8988T (cell line): ENCODE measurements around the gene COX6B2.
A peak's percentile ranks its signal among the peaks of the same experiment; 100 is the strongest.

ENCODE experiments used
- DNase-seq: peaks from one replicate; pipeline ENCODE4 v3.0.0; 2011

Gene COX6B2

DNA sequence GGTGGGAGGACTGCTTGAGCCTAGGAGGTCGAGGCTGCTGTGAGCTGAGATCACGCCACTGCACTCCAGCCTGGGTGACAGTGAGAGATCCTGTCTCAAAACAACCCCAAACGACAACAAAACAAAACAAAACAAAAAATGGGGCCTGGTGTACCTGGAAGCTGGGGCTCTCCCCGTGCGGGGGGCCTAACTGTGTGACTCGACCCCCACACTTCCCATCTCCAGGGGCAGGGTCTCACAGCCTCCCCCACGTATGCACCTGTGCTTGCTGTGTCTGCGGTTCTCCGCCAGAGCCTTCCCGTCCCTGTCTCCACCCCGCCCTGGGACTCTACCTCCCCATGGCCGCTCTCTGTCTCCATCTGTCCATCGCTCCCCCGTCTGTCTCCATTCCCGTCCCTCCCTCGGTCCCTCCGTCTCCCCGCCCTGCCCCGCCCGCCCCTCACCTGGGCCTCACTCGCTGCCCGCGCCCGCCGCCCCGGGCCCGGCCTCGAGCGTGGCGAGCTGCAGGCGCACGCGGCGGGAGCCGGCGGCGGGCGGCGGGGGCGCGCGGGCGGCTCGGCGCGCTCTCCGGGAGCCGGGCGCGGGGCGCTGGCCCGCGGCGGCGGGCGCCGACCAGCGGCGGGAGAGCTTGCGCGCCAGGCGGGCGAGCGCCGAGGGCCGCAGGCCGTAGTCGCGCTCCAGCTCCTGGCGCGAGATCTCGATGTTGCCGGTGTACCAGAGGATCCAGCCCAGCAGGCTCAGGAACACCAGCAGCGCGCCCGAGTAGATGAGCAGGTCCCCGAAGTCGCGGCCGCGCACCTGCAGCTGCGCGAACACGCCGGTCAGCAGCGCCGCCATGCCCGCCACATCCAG is 29.0 kb upstream of the COX6B2 start:
- DNase-seq: peak; percentile 86

DNA sequence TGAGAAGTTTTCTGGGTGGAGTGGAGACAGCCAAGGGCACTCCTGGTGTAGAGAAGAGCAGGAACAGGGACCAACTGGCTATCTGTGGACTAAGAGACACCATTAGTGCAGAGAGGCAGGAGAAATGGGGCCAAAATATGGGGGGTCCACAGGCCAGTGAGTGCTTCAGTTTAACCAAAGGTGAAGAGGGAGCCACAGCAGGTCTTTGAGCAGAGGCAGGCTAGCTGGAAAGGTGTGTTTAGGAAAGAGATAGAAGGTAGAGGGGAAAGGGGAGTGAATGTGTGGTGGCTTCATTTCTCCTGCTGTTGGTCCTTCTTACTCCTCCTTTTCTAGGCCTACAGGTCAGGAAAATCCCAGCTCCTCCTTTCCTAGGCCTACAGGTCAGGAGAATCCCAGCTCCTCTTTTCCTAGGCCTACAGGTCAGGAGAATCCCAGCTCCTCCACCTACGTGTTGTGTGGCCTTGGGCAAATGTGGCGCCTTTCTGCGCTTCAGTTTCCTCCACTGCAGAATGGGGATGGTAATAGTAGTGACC is 28.1 kb upstream of the COX6B2 start:
- no peak for DNase-seq

DNA sequence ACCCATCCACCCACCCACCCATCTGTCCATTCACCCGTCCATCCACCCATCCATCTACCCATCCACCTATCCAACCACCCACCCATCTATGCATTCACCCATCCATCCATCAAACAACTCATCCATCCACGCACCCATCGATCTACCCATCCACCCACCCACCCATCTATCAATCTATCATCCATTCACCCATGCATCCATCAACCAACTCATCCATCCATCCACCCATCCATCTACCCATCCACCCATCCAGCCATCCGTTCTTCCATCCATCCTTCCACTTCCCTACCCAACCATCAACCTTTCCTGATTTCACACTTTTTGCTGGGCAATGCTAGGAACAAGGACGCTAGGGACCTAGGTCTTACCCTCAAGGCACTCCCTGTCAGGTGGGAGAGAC is 27.5 kb upstream of the COX6B2 start:
- DNase-seq: no peak

DNA sequence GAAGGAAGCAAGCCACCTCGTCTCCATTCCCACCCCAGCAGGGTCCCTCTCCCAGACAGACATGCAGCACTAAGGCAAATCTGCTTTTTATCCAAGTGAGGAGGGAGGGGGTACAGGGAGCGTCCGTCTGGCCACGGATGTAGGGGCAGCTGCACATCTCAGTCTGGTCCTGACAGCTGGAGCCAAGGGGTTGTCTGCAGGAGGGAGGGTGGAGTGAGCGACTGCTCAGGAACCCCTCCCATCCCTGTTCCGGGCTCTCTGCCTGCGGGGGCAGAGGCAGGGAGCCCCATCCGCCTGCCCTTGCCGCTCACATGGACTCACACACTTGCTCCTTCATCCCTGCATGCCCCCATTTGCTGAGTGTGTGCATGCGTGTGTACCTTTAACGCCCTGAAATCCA is 24.7 kb upstream of the COX6B2 start:
- DNase-seq: no peak

DNA sequence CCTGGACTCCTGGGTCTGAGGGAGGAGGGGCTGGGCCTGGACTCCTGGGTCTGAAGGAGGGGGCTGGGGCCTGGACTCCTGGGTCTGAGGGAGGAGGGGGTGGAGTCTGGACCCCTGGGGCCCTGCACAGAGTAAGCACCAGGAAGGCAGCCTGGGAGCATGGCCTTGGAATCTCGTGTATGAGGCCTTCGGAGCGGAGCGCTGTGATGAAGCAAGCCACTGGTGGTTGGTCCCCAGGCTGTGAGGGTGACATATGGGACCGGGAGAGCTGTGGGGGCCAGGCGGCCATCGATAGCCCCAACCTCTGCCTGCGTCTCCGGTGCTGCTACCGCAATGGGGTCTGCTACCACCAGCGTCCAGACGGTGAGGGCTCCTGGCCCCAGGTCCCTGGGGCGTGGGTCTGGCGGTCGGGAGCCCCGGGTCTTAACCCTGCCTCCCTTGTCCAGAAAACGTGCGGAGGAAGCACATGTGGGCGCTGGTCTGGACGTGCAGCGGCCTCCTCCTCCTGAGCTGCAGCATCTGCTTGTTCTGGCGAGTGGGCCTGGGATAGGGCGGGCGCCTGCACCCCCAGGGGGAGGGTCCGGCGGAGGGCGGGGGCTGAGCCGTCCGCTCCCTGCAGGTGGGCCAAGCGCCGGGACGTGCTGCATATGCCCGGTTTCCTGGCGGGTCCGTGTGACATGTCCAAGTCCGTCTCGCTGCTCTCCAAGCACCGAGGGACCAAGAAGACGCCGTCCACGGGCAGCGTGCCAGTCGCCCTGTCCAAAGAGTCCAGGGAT is 23.0 kb upstream of the COX6B2 start:
- no peak for DNase-seq

DNA sequence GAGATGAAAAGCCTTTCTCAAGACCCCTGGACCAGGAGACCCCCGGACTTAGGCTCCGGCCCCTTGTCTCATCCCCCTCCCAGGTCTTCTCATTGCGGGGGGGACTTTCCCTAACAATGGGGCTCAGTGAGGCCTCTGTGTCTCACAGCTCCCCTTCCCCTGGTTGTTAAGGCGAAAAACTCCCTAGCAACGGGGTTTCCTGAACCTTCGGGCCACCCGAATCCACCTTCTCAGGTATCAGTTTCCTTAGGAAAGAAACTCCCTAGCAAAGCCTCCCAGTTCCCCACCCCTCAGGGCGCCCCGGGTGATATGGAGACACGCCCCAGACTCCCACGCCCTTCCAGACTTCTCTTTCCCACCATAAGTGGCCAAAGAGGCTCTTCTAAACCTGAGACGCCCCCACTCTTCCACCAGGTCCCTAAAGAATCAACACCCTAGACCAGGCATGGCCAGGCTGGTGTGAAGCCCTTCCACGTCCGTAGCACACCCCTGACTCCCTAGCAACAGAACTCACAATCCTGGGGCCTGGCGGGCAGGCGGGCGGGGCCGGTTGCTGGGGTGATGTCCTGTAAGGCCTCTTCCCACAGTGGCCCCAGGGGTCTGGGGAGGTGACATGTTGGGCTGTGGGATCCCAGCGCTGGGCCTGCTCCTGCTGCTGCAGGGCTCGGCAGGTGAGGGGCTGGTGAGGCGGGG is 21.9 kb upstream of the COX6B2 start, which contains the start of gene TMEM190:
Gene TMEM190 (plus strand): TSS at position 586 of the 693 bp plus-strand sequence. CDS start 28 bp downstream, at position 614.
- no peak for DNase-seq

DNA sequence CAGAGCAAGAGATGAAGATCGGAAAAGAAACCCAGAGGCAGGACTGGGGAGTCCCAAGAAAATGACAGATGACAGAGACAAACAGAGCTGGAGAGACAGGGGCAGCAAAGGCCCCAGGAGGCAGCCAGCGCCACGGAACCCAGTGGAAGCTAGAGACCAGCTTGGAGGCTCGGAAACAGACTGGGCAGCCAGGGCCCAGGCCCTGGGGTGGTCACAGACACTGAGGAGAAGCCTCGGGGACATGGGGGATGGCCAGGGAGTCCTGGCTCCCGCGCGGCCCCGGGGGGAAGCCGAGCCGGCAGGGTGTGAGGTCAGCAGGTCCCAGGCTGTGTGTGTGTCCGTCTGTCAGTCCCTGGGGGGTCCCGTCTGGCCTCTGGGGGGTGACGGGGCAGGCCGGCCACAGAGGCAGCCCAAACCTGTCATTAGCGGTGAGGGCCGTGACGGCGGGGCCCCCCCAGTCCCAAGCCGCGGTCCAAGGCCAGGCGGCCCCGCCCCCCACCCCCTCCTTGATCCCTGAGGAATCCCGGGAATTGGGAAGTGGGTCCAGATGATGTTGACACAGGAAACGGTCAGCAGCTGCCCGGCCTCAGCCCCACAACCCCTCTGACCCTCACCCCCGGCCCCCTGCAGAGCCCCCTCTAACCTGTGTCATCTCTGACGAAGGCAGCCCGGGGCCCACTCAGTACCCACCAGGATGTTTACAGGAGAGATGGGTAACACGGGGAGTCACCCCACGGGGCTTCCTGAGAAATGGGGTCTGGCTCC is 19.7 kb upstream of the COX6B2 start:
- DNase-seq: no peak

DNA sequence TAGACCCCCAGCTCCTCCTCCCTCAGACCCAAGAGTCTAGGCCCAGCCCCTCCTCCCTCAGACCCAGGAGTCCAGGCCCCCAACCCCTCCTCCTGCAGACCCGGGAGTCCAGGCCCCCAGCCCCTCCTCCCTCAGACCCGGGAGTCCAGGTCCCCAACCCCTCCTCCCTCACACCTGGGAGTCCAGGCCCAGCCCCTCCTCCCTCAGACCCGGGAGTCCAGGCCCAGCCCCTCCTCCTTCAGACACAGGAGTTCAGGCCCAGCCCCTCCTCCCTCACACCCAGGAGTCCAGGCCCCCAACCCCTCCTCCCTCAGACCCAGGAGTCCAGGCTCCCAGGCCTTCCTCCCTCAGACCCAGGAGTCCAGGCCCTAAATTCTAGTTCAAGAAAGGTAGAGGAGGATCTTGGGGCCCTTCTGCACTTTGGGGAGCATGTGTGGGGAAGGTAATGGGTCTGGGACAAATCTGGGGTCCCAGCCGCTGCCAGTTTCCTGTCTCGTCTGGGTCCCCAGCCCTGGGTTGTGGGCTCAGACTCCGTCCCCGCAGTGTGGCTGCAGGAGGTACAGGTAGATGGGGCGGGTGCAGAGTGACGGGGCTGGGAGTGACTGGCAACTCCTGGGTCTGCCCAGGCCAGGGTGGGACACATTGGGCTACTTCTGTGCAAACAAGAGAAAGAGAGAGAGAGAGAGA is 18.9 kb upstream of the COX6B2 start:
- DNase-seq: no peak

DNA sequence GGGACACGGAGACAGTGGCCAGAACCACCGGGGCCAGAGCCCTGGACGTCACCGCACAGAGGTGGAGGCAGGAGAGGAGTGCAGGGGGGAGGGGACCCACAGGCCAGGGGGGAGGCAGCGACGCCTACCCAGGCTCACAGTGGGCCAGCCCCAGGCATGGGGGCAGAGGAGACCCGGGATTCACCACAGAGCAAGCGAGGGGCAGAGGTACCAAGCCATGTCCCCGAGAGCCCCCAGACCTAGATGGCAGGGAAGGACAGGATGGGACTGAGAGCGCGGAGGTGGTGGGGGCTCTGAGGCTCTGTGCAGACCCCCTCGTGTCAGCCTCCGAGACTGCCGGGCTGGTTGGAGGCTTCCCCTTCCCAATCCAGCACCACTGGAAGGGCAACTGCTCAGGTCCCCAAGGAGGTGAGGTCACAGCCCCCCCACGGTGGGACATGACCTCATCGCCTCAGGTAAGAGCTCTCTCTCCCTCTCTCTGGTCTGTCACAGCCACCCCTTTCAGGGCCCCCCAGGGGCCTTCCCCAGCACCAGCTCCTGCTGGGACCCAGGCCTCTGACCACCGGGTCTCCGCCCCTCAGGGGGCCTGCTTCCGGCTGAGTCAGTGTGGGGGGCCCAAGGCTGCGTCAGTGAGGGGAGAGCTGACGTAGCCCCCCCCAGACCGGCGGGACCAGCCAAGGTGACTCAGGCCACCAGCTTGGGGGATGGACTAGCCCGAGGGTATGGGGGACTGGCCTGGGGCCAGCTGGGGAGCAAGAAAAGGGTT is 18.0 kb upstream of the COX6B2 start:
- DNase-seq: no peak

DNA sequence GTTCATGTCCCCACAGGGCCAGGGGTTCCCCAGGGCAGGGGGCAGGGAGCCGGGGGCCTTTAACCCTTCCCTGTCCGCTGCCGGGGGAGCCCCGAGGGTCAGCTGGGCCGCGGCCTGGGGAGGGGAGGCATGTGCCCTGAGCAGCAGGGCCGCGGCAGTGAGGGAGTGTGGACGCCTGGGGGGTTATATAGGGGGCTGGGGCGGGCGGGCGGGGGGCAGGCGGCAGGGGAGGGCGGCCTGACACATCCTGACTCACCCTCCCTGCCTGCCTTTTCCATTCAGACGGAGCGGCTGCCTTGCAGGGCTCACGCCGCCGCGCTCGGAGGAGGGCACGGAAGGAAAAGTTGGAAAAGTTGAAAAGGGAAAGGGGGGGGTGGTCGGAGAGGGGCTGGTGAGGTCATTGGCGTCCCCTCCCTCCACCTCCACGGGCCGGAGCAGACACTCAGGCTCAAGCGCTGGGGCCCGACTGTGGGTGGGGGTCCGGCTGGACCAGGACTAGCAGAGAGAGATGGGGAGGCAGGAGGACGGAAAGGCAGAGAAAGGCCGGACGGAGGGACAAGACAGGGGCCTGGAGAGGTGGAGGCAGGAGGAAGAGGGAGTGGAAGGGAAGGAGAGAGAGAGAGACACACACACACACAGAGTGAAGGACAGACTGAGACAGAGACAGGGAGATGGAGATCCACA is 15.9 kb upstream of the COX6B2 start, which contains the start of gene IL11:
Gene IL11 (minus strand): TSS at position 159 of the 684 bp plus-strand sequence. CDS start 153 bp downstream, at position 6.
- peak; percentile 64 for DNase-seq

DNA sequence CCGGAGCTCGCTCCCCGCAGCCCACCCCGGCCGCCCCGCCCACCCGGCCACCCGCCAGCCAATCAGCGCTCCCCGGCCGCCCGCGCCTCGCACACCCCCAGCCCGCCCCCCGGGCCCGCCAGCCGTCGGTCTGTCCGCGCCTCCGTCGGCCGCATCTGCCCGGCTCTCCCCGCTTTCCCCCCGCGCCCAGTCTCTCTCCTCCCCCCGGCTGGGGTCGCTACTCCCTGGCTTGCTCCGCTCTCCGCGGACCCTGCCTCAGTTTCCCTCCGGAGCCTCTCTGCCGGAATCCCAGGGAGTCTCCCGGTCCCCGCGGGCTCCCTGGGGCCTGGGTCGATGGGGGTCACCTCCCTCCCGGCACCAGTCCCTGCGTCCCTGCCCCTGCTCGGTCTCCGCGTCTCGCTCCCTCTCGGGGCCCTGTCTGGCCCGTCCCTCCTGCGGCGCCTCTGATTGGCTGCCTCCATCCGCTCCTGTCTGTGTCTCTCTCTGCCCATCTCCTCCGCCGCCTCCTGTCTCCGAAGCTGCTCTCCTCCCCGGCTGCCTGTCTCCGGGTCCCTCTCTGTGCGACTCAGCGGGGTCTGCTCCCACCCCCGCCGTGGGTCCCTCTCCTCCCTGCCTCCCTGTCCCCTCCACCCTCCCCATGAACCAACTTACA is 15.3 kb upstream of the COX6B2 start:
- peak; percentile 96 for DNase-seq

DNA sequence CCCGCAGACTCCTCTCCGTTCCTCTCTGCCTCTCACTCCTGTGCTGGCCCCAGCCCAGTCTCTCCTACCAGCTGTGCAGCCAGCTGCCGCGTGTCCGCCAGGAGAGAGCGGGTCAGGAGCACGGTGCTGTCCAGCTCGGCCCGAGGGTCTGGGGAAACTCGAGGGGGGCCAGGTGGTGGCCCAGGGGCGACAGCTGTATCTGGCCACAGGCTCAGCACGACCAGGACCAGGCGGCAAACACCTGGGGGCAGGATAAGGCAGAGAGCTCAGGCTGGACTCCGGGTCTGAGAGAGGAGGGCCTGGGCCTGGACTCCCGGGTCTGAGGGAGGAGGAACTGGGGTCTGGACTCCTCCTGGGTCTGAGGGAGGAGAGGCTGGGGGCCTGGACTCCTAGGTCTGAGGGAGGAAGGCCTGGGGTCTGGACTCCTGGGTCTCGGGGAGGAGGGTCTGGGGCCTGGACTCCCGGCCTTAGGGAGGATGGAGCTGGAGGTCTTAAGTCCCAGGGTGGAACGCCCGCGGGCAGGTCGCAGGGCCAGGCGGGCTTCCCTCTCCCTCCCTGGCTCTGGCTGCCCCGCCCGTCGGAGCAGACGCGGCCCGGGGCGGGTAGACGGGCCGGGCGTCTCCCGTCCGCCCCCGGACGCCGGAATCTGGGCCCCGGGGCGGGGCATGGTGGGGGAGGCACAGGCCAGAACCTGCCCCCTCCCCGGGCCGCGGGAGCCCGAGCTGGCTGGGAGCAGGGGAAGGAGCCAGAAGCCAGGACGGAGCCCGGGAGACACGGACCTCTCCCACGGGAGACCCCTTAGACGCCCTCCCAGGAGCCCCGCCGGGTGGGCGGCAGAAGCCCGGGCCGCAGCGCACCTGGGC is 14.4 kb upstream of the COX6B2 start:
- peak; percentile 63 for DNase-seq

DNA sequence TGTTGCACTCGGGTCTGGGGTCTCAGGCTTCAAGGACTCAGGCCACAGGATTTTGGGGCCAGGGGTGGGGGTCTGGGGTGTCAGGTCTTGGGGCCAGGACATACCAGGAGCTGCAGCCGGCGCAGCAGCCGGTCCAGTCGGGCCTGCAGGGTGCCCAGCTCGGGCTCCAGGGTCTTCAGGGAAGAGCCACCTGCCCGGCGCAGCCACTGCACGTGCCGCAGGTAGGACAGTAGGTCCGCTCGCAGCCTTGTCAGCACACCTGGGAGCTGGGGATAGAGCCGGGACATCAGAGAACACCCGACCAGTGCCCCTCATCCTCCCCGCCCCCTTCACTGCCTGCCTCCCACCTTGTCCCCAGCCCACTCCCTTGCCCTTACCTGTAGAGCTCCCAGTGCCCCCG is 13.6 kb upstream of the COX6B2 start:
- DNase-seq: no peak

DNA sequence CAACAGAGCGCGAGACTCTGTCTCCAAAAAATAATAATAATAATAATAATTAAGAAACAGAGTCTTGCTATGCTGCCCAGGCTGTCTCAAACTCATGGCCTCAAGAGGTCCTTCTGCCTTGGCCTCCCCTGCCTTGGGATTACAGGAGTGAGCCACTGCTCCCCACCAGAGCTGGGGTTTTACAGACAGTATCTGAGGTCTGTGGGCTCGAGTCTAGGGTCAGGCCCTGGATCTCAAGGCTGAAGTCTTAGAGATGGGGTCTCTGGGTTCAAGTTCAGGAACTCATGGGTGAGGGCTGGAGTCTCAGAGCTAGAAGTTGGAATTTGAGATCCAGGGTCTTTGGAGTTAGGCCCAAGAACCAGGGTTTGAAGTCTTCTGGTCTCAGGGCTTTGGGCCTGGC is 12.3 kb upstream of the COX6B2 start:
- DNase-seq: no peak

DNA sequence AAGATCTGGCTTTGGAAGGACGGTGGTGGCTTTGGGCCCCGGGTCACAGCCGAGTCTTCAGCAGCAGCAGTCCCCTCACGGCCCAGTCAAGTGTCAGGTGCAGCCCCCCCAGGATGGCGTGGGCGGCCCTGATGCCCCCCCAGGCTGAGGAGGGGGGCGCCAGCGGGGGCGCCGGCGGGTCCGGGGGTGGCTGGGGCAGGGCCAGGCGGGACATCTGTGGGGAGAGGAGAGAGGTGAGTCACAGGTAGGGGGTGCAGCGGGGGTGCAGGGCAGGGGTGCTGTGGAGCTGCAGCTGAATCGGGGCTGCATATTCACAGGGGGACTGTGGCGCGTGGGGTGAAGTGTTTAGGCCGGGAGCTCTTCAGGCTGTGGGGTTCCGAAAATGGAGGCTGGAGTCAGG is 11.4 kb upstream of the COX6B2 start:
- DNase-seq: no peak

DNA sequence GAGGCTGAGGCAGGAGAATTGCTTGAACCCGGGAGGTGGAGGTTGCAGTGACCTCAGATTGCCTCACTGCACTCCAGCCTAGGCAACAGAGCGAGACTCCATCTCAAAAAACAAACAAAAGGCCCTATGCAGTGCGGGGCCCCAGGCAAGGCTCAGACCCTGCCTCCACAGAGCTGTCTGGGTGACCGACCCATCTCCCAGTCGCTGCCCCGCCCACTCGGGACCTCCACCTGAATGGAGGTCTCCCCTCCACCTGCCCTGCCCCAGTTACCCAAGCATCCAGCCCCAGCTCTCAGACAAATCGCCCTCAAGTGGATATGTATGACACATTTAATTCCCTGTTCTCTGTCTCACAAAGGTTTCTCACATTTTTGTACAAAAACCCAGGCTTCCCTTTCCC is 10.7 kb upstream of the COX6B2 start:
- DNase-seq: no peak

DNA sequence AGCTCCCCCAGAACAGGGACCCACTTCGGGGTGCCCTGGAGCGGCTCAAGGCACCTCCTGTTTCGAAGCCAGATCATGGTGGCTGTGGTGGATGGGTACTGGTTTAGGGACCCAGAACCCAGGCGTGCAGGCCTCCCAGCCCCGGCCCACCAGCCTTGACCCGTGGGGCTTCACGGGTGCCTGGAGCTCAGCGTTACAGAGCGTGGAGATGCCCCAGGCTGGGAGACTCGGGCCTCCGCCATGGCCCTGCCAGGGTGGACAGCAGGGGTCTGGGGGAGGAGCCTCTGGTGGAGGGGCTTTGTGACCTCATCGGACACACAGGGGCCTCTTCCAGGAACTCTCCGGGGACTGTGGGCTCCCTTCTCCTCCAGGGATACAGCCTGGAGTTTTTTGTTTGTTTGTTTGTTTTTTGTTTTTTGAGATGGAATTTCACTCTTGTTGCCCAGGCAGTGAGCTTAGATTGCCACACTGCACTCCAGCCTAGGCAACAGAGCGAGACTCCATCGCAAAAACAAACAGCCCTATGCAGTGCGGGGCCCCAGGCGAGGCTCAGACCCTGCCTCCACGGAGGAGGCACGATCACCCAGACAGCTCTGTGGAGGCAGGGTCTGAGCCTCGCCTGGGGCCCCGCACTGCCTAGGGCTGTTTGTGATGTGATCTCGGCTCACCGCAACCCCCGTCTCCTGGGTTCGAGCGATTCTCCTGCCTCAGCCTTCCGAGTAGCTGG is 8.6 kb upstream of the COX6B2 start, which contains the start of gene GARIN5B:
Gene GARIN5B (minus strand): TSS at position 271 of the 727 bp plus-strand sequence. CDS start 194 bp downstream, at position 77.
- DNase-seq: no peak
